SH-SY5Y (cell line): ENCODE results near the gene TCP11L2.

Experiments used
- GATA2 ChIP-seq: IDR thresholded peaks from 2 replicates; pipeline ENCODE4 v1.6.1; 2011; ENCODE audit warnings: mild to moderate bottlenecking, low read depth, low read length
- GATA3 ChIP-seq: IDR thresholded peaks from 2 replicates; pipeline ENCODE4 v1.6.1; 2011; ENCODE audit warnings: low read depth, mild to moderate bottlenecking, low read length, moderate library complexity

- TF ChIP-seq GATA2 = no peak
- no peak for TF ChIP-seq GATA3
Observed at GRCh38 chr12:106348411-106348810, 45.9 kb downstream of the TCP11L2 start.
